ENCODE measurements around the gene PDZRN4. TPM values are rescaled to one million over a fixed set of nuclear protein-coding genes. Genes with fewer than 3 reads are reported as not detected.
"Not testable (repeated sequence)": the region's sequence is repeated elsewhere in the genome, so short reads cannot be mapped to it uniquely, and the experiment has no call there.

PDZRN4 gene
- polyA plus RNA-seq, 1 donor, result 2.6 TPM

DNA sequence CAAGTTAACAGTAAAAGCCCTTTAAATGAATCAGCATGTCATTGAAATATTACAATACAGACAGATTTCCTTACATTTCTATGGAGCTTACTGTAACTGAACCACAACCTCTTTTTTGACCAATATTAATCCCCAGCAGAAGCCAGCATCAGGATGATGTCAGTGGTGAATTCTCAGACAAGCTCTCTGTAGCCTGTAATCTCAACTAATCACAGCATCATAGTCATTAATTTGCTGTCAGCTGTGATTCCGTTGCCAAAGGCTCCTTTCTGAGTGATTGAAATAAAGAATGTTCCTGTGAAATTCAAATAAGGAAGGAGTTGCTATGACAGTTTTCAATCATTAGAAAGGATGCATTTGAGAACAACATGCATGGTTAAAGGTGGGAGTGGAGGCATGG lies 323.1 kb downstream of the PDZRN4 start:
- no peak for DNase-seq (ENCODE audit: low read depth)

DNA sequence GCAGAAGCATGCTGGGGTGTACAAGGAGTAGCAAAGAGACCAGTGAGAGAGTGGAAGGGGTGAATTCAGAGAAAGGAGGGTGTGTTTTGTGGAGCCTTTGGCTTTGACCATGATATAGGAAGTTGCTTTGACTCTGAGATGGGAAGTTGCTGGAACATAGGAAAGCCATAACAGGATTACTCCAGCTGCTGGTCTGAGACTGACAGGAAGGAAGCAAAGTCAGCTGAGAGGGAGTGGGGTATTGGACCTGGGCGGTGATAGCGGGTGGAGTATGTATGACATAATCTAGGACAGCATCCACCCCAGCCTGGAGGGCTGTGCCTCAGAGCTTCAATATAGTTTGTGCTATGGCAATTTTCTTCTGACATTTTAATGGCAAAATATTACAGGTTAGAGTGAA lies 324.4 kb downstream of the PDZRN4 start:
- DNase-seq (ENCODE audit: low read depth), result no peak

DNA sequence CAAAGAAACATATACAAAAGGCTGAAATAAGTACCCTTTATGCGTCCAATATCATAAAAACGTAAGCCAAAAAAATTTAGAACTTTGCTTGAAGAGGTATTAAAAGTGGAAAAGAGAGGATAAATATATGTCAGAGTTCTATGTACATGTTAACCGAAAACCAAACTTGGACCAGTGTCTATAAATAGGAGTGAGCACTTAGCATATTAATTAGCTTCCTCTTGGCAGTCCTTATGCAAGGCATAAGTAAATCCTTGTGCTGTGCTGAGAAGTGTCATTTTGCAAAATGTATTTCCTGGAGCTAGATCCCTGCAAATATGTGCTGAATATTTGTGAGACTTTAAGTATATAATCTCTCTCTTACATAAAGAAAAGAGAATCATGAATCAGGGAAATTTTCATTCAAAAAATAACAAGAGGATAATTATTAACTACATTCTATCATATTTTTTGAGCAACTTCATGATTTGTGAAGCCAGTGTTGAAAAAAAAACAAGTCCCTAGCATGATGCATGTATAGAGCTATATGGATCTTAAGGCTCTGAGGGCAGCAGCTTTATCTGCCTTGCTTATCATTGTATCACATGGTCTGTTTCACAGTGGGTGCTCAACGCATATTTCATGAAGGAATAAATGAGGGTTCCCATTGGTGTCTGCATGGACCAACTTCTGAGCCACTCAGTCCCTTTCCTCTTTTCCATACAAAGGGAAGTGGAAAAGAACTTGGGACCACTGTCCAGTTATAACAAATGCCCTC lies 326.1 kb downstream of the PDZRN4 start:
- no peak for DNase-seq (ENCODE audit: low read depth)

- no peak for DNase-seq (ENCODE audit: low read depth)
These were observed 326.8 kb downstream of the PDZRN4 start for GRCh38 chr12:41514907-41515306.

GRCh38 chr12:41515953-41516352 lies 327.8 kb downstream of the PDZRN4 start:
- DNase-seq (ENCODE audit: low read depth), result no peak

DNA sequence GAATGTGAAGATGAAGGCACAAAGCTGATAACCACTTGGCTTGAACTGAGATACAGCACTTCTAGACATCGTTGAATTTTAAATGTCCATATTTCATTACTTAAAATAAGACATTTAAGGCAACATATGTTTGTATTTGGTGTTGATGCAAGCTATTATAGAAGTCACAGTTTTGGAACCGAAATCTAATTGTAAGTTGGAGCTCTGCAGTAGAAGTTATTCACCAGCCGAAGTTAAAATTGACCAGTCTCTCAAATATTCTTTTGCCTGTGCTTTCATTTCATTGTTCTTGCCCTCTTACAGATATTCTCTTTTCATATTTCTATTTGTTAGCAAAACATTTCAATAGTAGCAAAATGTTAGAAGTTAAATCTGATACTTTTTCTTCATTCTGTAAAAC lies 332.7 kb downstream of the PDZRN4 start:
- no peak for DNase-seq (ENCODE audit: low read depth)

- peak; percentile 91 for DNase-seq (ENCODE audit: low read depth)
These were observed 333.8 kb downstream of the PDZRN4 start for GRCh38 chr12:41521872-41522379.

- DNase-seq (ENCODE audit: low read depth), result no peak
These were observed 338.9 kb downstream of the PDZRN4 start for GRCh38 chr12:41527062-41527461.

- no peak for DNase-seq (ENCODE audit: low read depth)
These were observed 339.5 kb downstream of the PDZRN4 start for GRCh38 chr12:41527534-41528116.

GRCh38 chr12:41528874-41529273 lies 340.8 kb downstream of the PDZRN4 start:
- no peak for DNase-seq (ENCODE audit: low read depth)

- no peak for DNase-seq (ENCODE audit: low read depth)
These were observed 342.3 kb downstream of the PDZRN4 start for GRCh38 chr12:41530441-41530840.

GRCh38 chr12:41531147-41531829 lies 343.2 kb downstream of the PDZRN4 start:
- DNase-seq (ENCODE audit: low read depth), result no peak

DNA sequence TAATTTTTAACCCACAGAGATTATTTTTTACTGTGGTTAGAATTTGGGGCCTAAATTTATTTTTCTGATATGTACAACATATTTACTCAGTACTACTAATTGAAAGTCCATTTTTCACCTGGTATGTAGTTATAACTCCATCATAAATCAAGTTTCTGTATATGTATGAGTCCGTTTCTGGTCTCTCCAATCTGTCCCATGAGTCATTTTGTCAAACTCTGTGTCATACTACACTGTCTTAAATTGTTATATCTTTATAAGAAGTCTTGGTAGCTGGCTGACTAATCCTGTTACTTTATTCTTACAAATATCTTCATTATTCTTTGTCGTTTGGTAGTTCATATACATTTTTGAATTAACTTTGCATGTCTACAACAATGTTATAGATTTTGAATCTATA lies 344.0 kb downstream of the PDZRN4 start:
- DNase-seq (ENCODE audit: low read depth), result no peak

DNA sequence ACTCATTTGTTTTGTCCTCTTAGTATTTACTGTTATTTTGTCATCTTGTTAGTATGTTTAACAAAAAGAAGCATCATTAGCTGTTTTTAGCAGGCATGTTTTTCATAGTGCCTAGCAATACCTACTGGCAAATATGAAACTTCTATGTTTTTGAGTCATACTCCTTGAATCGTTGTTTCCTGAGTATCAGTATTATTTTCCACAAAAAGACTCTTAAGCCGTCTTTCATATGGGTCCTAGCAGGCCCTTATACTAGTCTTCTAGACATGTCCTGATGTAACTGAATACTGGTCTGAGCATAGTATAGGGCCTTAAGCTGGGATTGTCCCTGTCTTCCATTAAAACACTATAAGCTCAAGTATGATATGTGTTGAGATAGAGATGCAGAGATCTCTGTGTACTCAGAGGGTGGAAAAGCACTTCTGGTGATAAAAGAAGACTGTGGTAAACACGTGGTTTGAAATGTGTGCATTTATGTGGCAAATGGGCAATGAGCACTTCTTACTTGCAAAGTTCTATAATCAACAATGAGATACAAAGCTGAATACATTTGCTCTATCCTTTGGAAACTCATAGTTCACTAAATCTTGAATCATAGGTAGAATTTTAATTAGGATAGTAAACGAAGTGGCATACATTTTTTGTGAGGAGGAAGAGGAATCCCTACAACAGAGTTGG lies 348.8 kb downstream of the PDZRN4 start:
- no peak for DNase-seq (ENCODE audit: low read depth)

GRCh38 chr12:41537522-41537921 lies 349.4 kb downstream of the PDZRN4 start:
- no peak for DNase-seq (ENCODE audit: low read depth)

GRCh38 chr12:41545761-41546160 lies 357.6 kb downstream of the PDZRN4 start:
- no peak for DNase-seq (ENCODE audit: low read depth)

GRCh38 chr12:41547071-41547470 lies 359.0 kb downstream of the PDZRN4 start:
- not testable (repeated sequence) for DNase-seq (ENCODE audit: low read depth)

- DNase-seq (ENCODE audit: low read depth), result no peak
These were observed 360.8 kb downstream of the PDZRN4 start for GRCh38 chr12:41548926-41549325.

DNA sequence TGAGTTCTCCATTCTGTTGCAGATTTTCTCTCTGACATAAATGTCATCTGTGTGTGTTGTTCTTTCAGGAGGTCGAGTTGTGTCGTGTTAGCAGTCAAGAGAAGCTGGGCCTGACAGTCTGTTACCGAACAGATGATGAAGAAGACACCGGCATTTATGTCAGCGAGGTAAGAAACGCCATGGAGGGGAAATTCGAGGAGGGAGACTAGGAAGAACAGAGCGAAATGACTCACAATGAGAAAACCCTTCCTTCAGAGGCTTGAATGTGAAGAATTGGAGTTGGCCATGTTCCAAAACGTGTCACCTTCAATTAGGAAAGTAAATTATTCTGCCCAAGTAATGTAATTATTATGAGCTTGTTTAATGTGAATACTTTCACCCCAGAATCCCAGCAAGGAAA lies 364.5 kb downstream of the PDZRN4 start:
- no peak for DNase-seq (ENCODE audit: low read depth)

DNA sequence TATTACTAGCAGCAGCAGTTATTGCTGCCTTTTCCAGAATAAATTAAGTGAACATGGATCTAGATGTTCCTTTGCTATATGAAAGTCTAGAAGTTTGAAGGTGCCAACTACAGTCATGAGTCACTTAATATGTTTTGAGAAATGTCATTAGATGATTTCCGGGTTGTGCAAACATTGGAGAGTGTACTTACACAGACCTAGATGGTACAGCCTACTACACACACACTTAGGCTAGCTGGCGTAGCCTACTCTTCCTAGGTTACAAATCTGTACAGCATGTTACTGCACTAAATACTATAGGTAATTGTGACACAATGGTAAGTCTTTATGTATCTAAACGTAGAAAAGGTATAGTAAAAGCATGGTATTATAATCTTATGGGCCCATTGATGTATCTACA lies 368.1 kb downstream of the PDZRN4 start:
- DNase-seq (ENCODE audit: low read depth), result no peak

DNA sequence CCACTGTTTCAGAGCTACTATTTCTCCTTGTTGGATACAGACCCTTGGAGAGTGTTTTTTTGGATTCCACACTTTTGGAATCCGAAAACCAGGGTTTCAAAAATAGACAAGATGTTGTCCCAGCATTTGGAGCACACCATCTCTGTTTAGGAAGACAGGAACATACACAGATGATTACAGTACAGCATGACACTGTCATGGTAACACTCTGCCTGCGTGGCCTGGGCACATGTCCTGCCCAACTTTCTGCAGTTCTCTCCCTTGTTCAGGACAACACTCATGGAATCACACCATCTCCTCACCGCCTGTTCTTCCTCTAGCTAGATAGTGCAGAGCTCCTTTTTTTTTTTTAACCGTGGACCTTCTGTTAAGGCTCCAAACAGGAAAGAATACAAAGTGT lies 369.2 kb downstream of the PDZRN4 start:
- no peak for DNase-seq (ENCODE audit: low read depth)

GRCh38 chr12:41558671-41559070 lies 370.6 kb downstream of the PDZRN4 start:
- DNase-seq (ENCODE audit: low read depth), result no peak

Measured in forelimb muscle (tissue), 1 donor.